HG02943 (cell line): ENCODE measurements around the gene OCSTAMP.

Experiments used
- ATAC-seq: cut with Tn5 transposase; IDR thresholded peaks from one replicate; pipeline ENCODE4 v1.9.1; 2021; ENCODE audit warnings: mild to moderate bottlenecking, low read depth, moderate library complexity; ENCODE audit not compliant: unreplicated experiment

OCSTAMP gene

DNA sequence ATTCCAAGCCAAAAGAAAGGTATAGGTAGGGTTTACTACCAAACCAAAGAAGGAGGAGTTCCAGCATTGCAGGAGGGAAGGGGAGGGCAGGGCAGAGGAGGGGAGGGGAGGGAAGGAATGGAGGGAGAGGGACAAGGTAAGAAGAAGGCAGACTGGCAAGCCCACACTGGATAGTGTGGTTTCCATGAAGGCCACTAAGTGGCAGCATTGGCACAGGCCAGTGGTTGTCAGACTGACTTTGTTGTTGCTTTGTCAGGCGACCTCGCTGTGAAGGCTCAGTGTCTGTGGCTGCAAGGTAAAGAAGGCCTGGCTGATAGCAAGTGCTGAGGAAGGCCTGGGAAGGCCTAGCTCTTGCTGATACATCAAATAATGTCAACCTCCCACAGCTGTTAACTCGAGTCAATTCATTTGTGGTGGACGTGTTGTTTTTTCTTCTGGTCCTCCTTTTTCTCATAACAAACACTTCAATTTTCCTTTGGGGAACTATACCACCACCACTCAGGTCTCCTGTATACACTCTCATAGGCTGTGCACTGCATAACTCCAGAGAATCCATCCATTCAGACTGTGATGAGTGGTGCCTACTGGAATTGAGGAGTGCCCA lies 29.4 kb downstream of the OCSTAMP start:
- no peak for ATAC-seq

DNA sequence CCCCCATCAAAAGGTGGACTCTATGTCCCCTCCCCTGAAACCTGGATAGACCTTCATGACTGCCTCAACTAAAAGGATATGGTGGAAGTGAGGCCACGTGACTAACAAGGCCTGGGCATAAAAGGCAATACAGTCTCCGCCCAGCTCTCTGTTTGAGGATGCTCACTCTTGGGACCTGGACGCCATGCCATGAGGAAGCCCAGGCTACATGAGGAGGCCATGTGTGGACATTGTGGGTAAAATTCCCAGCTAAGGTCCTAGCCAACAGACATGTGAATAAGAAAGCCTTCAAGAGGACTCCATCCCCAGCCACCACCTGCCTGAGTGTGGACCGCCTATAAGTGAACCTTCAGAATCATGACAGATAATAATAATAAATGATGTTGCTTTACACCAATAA lies 29.9 kb downstream of the OCSTAMP start:
- no peak for ATAC-seq

DNA sequence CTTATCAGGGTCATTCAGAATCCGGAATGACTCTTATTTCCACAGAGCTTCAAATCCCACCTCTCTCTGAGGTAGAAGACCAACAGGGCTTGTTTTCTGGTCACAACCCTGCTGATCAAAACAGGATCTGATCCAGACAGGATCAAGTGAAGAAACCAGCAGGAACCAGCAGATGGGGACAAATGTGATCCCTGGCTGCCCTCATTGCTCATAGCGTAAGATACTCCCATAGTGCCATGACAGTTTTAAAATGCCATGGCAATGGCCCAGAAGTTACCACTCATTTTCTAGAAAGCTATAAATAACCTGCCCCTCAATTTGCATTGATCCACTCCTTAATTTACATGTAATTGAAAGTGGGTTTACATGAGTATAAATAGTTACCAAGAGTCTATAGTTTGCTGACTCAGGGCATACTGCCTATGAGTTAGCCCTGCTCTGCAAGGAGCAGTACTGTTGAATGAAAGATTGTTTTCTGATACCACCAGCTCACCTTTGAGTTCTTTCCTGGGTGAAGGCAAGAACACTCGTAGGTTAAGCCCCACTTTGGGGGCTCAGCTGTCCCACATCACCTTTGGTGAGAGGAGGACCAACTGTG lies 30.9 kb downstream of the OCSTAMP start:
- ATAC-seq: no peak

DNA sequence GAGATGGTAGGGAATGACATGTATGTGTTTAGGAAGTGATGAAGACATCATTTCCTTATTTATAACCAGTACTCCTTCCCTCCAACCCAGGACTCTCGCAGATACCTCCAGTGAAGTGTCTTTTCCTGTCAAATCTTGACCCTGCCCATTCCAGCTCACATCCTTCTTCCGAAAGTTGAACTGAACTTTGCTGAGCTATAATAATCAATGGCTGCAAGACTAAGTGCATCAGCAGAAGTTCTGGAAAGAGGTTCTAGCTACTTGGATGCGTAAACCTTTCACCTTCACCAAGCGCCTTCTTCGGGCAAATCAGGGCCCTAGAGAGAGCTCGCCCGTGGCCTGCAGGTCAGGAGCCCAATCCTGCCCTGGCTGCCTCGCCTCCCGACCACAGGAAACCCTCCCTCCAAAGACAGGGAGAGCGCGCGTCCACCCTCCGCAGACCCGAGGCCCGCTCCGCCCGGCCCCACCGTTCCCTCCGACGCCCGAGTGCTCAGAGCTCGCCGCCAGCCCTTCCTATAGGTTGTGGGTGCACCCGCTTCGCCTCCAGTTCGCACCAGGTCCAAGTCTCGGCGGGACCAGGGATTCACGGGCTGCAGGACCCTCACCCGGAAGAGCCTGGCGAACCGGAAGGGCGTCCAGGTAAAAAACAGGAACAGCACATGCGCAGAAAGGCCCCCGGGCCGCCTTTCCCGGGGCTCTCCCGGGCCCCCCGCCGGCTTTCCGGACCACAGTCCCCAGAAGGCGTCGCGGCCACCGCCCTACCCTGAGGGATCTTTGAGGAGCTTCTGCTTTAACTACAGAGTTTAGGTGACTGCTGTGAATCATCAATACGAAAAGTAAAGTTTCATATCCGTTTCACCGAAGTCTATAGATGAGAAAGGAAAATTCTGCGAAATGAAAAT lies 37.3 kb downstream of the OCSTAMP start, which contains the start of gene ZNF334:
ZNF334 (minus strand) TSS at position 617 of the 902 bp plus-strand sequence. CDS start 1,457 bp downstream, outside the sequence.
- no peak for ATAC-seq

DNA sequence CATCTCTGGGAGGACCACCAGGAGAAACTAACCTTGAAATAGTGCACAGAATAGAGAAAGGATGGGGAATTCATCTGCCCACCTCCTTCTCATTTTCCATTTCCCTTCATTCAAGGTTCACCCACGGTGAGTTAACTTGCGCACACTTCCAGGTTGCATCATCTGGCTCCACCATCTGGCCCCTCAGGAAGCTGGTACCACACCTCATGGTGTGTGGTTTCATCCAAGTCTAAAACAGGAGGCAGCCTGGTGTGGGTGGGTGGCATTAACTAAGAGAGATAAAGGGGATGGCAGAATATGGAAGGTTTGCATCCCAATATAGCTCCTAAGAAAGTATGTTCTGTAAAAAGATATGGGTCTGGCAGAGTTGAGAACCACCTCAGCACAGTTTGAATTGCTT lies 40.9 kb downstream of the OCSTAMP start:
- no peak for ATAC-seq

DNA sequence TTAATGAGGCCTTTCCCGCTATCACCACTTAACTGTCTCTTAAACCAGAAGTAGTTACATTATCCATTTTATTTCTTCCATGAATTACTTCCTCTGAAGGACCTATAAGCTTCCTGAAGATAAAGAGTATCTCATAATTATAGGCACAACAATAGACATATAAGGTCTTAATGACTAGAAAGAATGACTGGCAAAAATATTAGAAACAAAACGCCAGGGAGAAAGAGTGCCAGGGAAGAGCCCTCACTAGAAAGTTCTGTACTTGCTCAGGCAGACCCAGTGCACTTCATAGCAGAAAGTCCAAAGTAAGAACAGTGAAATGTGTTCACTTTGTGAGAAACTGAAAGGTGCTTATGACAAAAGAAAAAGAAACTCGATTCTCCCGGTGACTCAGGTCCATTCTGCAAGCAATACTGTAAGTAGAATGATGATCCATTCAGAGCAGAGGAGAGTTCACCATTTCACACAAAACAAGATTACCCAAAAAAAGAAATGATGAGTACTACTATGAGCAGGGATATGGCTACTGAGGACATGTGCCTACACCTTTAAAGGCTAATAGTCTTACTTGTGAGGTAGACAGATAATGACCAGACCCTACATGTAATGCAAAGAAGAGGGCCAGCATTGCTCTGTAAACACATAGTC lies 42.6 kb downstream of the OCSTAMP start:
- no peak for ATAC-seq

DNA sequence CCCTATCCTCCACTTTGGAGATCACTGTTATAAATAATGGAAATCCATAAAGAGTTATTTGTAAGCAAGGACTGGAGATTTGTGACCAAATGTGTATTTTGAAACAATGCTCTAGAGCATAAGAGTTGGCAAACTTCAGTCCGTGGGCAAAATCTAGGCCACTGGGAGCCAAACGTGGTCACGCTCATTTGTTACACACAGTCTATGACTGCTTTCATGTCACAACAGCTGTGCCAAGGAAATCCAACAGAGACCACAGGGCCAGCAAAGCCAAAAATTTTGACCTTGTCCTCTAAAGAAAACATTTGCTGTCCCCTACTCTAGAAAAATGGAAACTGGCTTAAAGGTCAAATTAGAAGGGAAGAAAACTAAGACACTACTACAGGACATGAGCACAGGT lies 44.9 kb downstream of the OCSTAMP start:
- no peak for ATAC-seq

DNA sequence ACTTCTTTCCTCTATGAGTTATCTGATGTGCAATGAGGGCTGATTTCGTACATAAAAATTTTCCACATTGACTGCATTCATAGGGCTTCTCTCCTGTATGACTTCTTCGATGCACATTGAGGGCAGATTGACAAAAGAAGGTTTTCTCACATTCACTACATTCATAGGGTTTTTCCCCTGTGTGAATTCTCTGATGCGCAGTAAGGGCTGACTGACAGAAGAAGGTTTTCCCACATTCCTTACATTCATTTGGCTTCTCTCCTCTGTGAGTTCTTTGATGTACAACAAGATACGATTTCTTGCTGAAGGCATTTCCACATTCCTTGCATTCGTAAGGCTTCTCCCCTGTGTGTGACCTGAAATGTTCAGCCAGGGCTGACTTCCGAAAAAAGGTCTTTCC lies 48.5 kb downstream of the OCSTAMP start:
- no peak for ATAC-seq

DNA sequence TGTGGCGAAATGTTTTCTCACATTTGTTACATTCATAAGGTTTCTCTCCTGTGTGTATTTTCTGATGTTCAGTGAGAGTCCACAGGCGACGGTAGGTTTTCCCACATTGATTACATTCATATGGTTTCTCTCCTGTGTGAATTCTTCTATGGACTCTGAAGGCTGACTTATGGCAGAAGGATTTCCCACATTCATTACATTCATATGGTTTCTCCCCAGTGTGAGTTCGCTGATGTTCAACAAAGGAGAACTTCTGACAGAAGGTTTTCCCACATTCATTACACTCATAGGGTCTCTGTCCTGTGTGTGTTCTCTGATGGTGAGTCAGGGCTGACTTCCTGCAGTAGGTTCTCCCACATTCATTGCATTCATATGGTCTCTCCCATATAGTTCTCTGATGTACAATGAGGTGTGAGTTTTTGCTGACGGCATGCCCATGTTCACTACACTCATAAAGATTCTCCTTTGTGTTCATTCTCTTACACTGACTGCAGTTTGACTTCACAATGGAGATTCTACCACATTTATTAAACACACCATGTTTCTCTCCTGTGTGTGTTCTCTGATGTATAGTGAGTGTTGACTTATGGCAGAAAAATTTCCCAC lies 49.0 kb downstream of the OCSTAMP start:
- ATAC-seq: no peak

DNA sequence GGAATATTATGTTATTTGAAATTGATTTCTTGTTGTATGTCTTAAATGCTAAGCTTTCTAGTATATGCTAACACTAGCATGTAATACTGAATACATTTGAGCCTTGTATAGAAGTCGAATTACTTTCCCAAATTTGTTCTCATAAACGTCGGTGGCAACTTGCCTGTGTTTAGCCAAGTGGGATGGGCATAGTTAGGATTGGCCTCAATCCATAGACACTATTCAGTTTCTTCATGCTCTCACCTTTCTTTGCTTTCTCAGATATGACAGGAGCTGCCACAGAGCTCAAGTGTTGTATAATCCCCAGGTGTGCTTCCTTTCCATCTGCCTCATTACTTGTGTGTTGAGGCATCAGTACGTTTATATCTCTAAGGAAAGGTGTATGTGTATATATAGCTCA lies 56.4 kb downstream of the OCSTAMP start:
- ATAC-seq: no peak

DNA sequence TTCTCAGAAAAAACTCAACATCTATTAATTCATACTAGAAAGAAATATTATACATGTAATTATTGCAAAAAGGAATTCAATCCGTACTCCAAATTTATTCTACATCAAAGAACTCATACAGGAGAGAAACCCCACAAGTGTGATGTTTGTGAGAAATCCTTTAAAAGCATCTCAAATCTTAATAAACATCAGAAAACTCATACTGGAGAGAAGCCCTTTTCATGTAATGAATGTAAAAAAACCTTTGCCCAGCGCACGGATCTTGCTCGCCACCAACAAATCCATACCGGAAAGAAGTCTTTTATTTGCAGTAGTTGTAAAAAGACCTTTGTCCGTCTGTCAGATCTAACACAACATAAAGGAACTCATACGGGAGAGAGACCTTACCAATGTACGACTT lies 59.1 kb downstream of the OCSTAMP start:
- ATAC-seq: no peak
